Stimulated activated CD8-positive, alpha-beta memory T cell treated with anti-CD3 and anti-CD28 coated beads, Interleukin-2, amount 100 ng/mL, for 1 hour (primary cell): ENCODE data around the gene NBPF6.
"Not testable (repeated sequence)": the region's sequence is repeated elsewhere in the genome, so short reads cannot be mapped to it uniquely, and the experiment has no call there.

Experiments
- DNase-seq, 2 donors: peaks; one replicate each; pipeline ENCODE4 v3.0.0-alpha.2; 2020; ENCODE audit warnings: low read depth in 2 of 2

Gene NBPF6

DNA sequence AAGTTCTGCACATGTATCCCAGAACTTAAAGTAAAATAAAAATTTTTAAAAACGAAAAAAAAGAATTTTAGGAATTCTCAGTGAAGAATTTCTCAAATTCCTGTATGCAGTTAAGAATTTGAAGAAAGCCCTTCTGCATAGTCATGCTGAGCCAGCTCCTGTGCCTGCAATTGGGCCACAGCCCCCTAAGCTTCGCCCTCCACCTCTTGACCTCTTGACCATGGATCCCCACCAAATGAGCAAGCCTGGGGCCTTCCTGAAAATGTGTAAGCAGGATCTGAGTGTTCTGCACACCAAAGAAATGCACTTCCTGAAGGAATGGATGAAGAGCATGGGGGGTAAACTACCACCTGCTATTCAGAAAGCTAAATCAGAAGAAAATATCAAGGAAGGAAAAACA is 52.0 kb downstream of the NBPF6 start:
- DNase-seq: no peak

DNA sequence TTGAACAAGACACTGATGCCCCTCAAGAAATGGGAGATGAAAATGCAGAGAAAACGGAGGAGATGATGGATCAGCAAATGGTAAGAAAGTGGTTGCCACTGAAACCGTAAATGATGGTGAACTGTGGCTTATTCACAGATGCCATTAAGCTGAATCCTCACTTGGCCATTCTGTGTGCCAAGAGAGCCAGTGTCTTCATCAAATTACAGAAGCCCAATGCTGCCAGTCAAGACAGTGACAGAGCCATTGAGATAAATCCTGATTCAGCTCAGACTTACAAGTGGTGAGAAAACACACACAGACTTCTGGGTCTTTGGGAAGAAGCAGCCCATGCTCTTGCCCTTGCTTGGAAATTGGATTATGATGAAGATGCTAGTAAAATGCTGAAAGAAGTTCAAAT is 52.5 kb downstream of the NBPF6 start:
- DNase-seq: no peak

GRCh38 chr1:108503062-108503733 is 53.1 kb downstream of the NBPF6 start:
- no peak for DNase-seq

GRCh38 chr1:108504447-108504846 is 54.3 kb downstream of the NBPF6 start:
- DNase-seq: no peak

DNA sequence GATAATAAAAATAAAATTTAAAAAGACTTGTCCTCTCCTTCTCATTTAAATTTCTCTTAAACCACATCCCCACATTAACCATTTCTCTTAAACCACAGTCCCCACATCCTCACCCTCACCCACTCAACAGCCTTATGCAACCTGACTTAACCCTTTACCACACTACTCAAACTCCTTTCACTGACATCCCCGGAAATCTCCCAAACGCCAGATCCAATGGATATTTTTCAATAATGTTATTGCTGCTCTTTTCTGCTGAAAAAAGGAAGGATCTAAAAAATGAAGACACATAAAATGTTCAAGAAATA is 55.6 kb downstream of the NBPF6 start:
- no peak for DNase-seq

- DNase-seq: no peak
These were observed 61.6 kb downstream of the NBPF6 start for GRCh38 chr1:108511764-108512163.

- DNase-seq: no peak
These were observed 62.3 kb downstream of the NBPF6 start for GRCh38 chr1:108512239-108513043.

DNA sequence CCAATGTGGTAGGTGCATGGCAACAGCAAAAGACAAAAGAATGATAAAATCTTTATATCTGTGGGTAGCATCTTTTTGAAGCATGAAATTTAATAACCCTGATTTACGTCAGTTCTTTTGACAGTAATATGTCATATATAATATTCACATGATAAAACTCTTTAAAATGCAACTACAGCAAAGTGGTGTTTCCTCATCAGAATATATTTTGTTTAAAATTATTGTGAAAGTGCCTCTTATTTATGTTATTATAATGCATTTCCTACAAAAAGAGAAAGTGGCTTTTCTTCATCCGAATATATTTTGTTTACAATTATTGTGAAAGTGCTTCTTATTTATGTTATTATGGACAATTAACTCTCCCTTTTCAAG is 62.9 kb downstream of the NBPF6 start:
- DNase-seq: no peak

DNA sequence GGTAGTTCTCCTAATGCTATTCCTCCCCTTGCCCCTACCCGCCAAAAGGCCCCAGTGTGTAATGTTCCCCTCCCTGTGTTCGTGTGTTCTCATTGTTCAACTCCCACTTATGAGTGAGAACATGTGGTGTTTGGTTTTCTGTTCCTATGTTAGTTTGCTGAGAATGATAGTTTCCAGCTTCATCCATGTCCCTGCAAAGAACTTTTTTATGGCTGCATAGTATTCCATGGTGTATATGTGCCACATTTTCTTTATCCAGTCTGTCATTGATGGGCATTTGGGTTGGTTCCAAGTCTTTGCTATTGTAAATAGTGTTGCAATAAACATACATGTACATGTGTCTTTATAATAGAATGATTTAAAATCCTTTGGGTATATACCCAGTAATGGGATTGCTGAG is 63.8 kb downstream of the NBPF6 start:
- not testable (repeated sequence) for DNase-seq

DNA sequence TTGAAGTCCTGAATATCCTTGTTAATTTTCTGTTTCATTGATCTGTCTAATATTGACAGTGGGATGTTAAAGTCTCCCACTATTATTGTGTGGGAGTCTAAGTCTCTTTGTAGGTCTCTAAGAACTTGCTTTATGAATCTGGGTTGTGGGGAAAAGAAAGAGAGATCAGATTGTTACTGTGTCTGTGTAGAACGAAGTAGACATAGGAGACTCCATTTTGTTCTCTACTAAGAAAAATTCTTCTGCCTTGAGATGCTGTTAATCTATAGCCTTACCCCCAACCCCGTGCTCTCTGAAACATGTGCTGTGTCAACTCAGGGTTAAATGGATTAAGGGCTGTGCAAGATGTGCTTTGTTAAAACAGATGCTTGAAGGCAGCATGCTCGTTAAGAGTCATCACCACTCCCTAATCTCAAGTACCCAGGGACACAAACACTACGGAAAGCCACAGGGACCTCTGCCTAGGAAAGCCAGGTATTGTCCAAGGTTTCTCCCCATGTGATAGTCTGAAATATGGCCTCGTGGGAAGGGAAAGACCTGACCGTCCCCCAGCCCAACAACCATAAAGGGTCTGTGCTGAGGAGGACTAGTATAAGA is 67.3 kb downstream of the NBPF6 start:
- DNase-seq: not testable (repeated sequence)
